ENCODE measurements around the gene P2RY12. TPM values are rescaled to one million over a fixed set of nuclear protein-coding genes. Genes with fewer than 3 reads are reported as not detected.
"Not testable (repeated sequence)": the region's sequence is repeated elsewhere in the genome, so short reads cannot be mapped to it uniquely, and the experiment has no call there.

The P2RY12 gene
- total and polyA plus RNA-seq, 9 of the 15 experiments (the other 6 are each of a cell fraction or from before 2014, with no cell fraction given): not detected

DNA sequence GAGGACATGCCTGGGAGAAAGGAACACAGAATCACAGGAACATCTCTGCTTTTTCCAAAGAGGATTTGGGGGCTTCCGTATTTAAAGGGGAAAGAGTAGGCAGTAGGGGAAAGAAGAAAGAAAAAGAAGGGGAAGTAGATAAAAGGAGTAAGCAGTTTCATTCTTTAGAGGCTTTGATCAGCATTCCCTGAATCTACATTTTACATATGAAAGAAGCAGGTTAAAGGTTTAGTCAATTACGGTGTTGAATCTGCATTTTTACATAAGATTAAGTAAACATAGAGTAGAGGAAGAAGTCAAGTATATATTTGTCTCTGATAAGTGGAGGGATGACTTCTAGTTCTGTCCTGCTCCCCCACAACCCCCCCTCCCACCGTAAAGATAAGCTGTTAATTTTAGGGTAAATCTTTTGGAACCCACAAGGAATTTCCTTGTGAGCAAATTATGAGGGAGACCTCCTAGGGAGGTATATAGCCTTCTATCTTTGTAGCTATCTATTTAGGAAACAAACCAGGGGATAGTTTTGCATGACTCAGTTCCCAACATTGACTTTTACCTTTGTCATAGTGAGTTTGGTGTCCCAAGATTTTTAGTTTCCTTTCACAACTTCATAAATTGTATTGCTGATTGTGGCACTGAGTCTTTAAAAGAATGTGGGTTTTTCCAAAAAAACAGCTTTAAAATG, 8.7 kb upstream of the P2RY12 start:
- no peaks in the 10 kb centered on the region for H4K20me1 ChIP-seq (replicated peaks; ENCODE audit: control insufficient read depth, insufficient read depth, low read length)
- no peak overlapping the region for H2AFZ ChIP-seq (ENCODE audit: low read depth, low read length)
- ATAC-seq: no peak
- intact Hi-C loops (cut with micrococcal nuclease): no loop called here
- FAIRE-seq: no peak
- H3K9me3 ChIP-seq (replicated peaks; ENCODE audit: control insufficient read depth, insufficient read depth, low read depth, low read length): no peaks in the 10 kb centered on the region
- TF ChIP-seq, protein P1, sequence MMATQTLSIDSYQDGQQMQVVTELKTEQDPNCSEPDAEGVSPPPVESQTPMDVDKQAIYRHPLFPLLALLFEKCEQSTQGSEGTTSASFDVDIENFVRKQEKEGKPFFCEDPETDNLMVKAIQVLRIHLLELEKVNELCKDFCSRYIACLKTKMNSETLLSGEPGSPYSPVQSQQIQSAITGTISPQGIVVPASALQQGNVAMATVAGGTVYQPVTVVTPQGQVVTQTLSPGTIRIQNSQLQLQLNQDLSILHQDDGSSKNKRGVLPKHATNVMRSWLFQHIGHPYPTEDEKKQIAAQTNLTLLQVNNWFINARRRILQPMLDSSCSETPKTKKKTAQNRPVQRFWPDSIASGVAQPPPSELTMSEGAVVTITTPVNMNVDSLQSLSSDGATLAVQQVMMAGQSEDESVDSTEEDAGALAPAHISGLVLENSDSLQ (IDR thresholded peaks at IDR 0.05): no peak
- TF ChIP-seq GTF2F1 (IDR thresholded peaks at IDR 0.05; ENCODE audit: low read depth, low read length) (no peak), YBX1 (IDR thresholded peaks at IDR 0.05) (no peak)
- no peaks in the 10 kb centered on the region for H3K36me3 ChIP-seq (ENCODE audit: control insufficient read depth, insufficient read depth, low read length)
- no peaks in the 10 kb centered on the region for H3K9me1 ChIP-seq (ENCODE audit: control insufficient read depth, insufficient read depth, low read length)
- POLR2A ChIA-PET: interaction anchor here (0.6 kb wide), 1 partner anchor 31 kb away, joined by 4 read pairs; no protein-coding TSS in a partner anchor
- H3K4me3 ChIP-seq: no peak overlapping the region
- 0% methylated on average over 3 of the region's 3 CpGs for WGBS (ENCODE audit: insufficient coverage, low coverage, missing lambda C conversion rate)
- no peak overlapping the region for H3K27ac ChIP-seq (ENCODE audit: extremely low read depth, low read depth, low read length)
- in situ Hi-C loops (cut with MboI): no loop called here
- no peak for DNase-seq (ENCODE audit: extremely low read depth in 1 of 4, low spot score in 3 of 4)
- H3K79me2 ChIP-seq (ENCODE audit: control insufficient read depth, insufficient read depth, low read length): no peaks in the 10 kb centered on the region
- H3K27me3 ChIP-seq (ENCODE audit: control insufficient read depth in 2 of 2, insufficient read depth in 2 of 2, low read length in 2 of 2): peaks cover 2 to 5% of the 10 kb centered on the region in 2 experiments; a peak in 4 of 5 replicates
- no peaks in the 10 kb centered on the region for H3K4me1 ChIP-seq (replicated peaks in 1 of 2; ENCODE audit: control insufficient read depth in 2 of 2, insufficient read depth in 2 of 2, low read length in 2 of 2)
- CTCF ChIA-PET (ENCODE audit: low intra/inter-chr PET ratio): no interaction called here
- H3K9ac ChIP-seq (ENCODE audit: insufficient read depth in 1 of 2, low read depth in 2 of 2, low read length in 2 of 2): no peak overlapping the region
- no TSS peak for BruUV-seq (replicated peaks)
- no peak overlapping the region for H3K4me2 ChIP-seq (ENCODE audit: insufficient read depth, low read length)

DNA sequence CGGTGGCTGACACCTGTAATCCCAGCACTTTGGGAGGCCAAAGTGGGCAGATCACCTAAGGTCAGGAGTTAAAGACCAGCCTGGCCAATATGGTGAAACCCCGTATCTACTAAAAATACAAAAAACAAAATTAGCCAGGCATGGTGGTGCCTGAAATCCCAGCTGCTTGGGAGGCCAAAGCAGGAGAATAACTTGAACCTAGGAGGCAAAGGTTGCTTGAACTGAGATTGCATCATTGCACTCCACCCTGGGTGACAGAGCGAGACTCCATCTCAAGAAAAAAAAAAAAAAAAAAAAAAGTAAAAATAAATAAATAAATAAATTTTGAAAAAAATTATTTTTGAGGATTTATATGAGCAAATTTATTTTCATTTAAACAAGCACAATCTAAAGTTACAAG, 7.6 kb upstream of the P2RY12 start:
- CTCF ChIA-PET (ENCODE audit: low intra/inter-chr PET ratio); intact Hi-C loops (cut with micrococcal nuclease); ATAC-seq; H4K20me1 ChIP-seq (replicated peaks; ENCODE audit: control insufficient read depth, insufficient read depth, low read length); H3K9me3 ChIP-seq (replicated peaks; ENCODE audit: control insufficient read depth, insufficient read depth, low read depth, low read length); H3K4me3 ChIP-seq; H3K4me2 ChIP-seq (ENCODE audit: insufficient read depth, low read length); H3K27me3 ChIP-seq (ENCODE audit: control insufficient read depth in 2 of 2, insufficient read depth in 2 of 2, low read length in 2 of 2); DNase-seq (ENCODE audit: extremely low read depth in 1 of 4, low spot score in 3 of 4); BruUV-seq (replicated peaks); POLR2A ChIA-PET; H3K27ac ChIP-seq (ENCODE audit: extremely low read depth, low read depth, low read length); in situ Hi-C loops (cut with MboI); H3K36me3 ChIP-seq (ENCODE audit: control insufficient read depth, insufficient read depth, low read length); H3K4me1 ChIP-seq (replicated peaks in 1 of 2; ENCODE audit: control insufficient read depth in 2 of 2, insufficient read depth in 2 of 2, low read length in 2 of 2); FAIRE-seq; H3K9me1 ChIP-seq (ENCODE audit: control insufficient read depth, insufficient read depth, low read length); H2AFZ ChIP-seq (ENCODE audit: low read depth, low read length); H3K79me2 ChIP-seq (ENCODE audit: control insufficient read depth, insufficient read depth, low read length); H3K9ac ChIP-seq (ENCODE audit: insufficient read depth in 1 of 2, low read depth in 2 of 2, low read length in 2 of 2): not testable (repeated sequence)
- WGBS (ENCODE audit: insufficient coverage, low coverage, missing lambda C conversion rate): 2% methylated on average over 3 of the region's 3 CpGs

Measured in K562 (cell line).